H1 (cell line): Measurements from ENCODE around the gene SPAG8. TPM values are rescaled to one million over a fixed set of nuclear protein-coding genes. Genes with fewer than 3 reads are reported as not detected.

Experiments
- CTCF ChIA-PET: fragments of 300-600 bp; sonication (Branson Sonifier 250); formaldehyde crosslinking; loops from one replicate; lab custom pipeline; 2021; ENCODE audit not compliant: partially characterized antibody; lab: Charles Lee
- POLR2A ChIA-PET: fragments of 300-600 bp; sonication (Branson Sonifier 250); formaldehyde crosslinking; loops from one replicate; lab custom pipeline; 2021; ENCODE audit warnings: inconsistent platforms; ENCODE audit not compliant: partially characterized antibody; lab: Charles Lee
- DNase-seq, 2 experiments: peaks; one replicate each; pipeline versions ENCODE4 v3.0.0 to v3.0.0-alpha.2; 2010 to 2022; ENCODE audit warnings: low spot score in 2 of 2, low read depth in 1 of 2, mixed read lengths in 1 of 2
- FAIRE-seq: peaks from 2 replicates; lab custom pipeline; 2011; peaks lifted over from hg19 to GRCh38; lab: Jason Lieb, UNC
- H2AFZ ChIP-seq: 2 replicates; pipeline ENCODE4 v1.8.1; 2012; ENCODE audit warnings: low read length, inconsistent platforms
- H2AK5ac ChIP-seq: 2 replicates; pipeline ENCODE4 v1.6.1; 2013; ENCODE audit warnings: low read depth, low read length
- H2BK120ac ChIP-seq: replicated peaks from 2 replicates; pipeline ENCODE3; 2013; ENCODE audit warnings: low read depth, low read length, inconsistent platforms
- H2BK12ac ChIP-seq: 2 replicates; pipeline ENCODE4 v1.6.1; 2013; ENCODE audit warnings: low read depth, low read length
- H2BK15ac ChIP-seq: 2 replicates; pipeline ENCODE4 v1.6.1; 2013; ENCODE audit warnings: low read length
- H2BK20ac ChIP-seq: 2 replicates; pipeline ENCODE4 v1.6.1; 2013; ENCODE audit warnings: low read length
- H2BK5ac ChIP-seq: 2 replicates; pipeline ENCODE4 v1.6.1; 2013; ENCODE audit warnings: low read depth, low read length
- H3K14ac ChIP-seq: 2 replicates; pipeline ENCODE4 v1.6.1; 2013; ENCODE audit warnings: inconsistent platforms; ENCODE audit not compliant: insufficient read length
- H3K18ac ChIP-seq: 2 replicates; pipeline ENCODE4 v1.6.1; 2013; ENCODE audit warnings: low read length; ENCODE audit errors: extremely low read depth
- H3K23ac ChIP-seq: 2 replicates; pipeline ENCODE4 v1.6.1; 2013; ENCODE audit warnings: inconsistent platforms; ENCODE audit not compliant: insufficient read length
- H3K23me2 ChIP-seq: 2 replicates; pipeline ENCODE4 v1.6.1; 2013; ENCODE audit warnings: low read depth, low read length
- H3K27ac ChIP-seq: 2 replicates; pipeline ENCODE4 v1.6.1; 2011; ENCODE audit warnings: low read depth, low read length, inconsistent platforms
- H3K27me3 ChIP-seq, 4 experiments: replicated peaks in 1 of 4; 1 replicate in 1 of 4; 2 replicates in 3 of 4; pipeline versions ENCODE4 v1.6.1 to v1.8.1; 2011 to 2013; ENCODE audit warnings: low read length in 3 of 4, mild to moderate bottlenecking in 3 of 4, inconsistent platforms in 2 of 4, mixed read lengths in 2 of 4, moderate library complexity in 1 of 4; ENCODE audit not compliant: control insufficient read depth in 3 of 4, insufficient read depth in 3 of 4; ENCODE audit errors: extremely low read depth in 1 of 4
- H3K36me3 ChIP-seq, 4 experiments: 2 replicates each; pipeline versions ENCODE4 v1.6.1 to v1.8.1; 2011 to 2013; ENCODE audit warnings: mild to moderate bottlenecking in 4 of 4, low read length in 3 of 4, moderate library complexity in 2 of 4, control low read depth in 1 of 4, inconsistent platforms in 1 of 4; ENCODE audit not compliant: insufficient read depth in 4 of 4, control insufficient read depth in 2 of 4
- H3K4ac ChIP-seq: replicated peaks from 2 replicates; pipeline ENCODE3; 2013; ENCODE audit warnings: low read length, low read depth, mixed read lengths, inconsistent platforms; ENCODE audit not compliant: insufficient read length
- H3K4me1 ChIP-seq, 4 experiments: replicated peaks in 1 of 4; 1 replicate in 1 of 4; 2 replicates in 3 of 4; pipeline versions ENCODE4 v1.6.1 to v1.8.1; 2011 to 2013; ENCODE audit warnings: low read length in 3 of 4, inconsistent platforms in 2 of 4, mixed read lengths in 1 of 4; ENCODE audit not compliant: insufficient read depth in 4 of 4, control insufficient read depth in 3 of 4
- H3K4me2 ChIP-seq, 2 experiments: 2 replicates each; pipeline versions ENCODE4 v1.6.1 to v1.8.1; 2011 to 2013; ENCODE audit warnings: low read depth in 2 of 2, low read length in 2 of 2, control low read depth in 1 of 2, inconsistent platforms in 1 of 2, mild to moderate bottlenecking in 1 of 2; ENCODE audit not compliant: insufficient read depth in 1 of 2
- H3K4me3 ChIP-seq, 4 experiments: fragments of 200-600, 300-600 bp in 1 of 4; sonication (generic), shearing (Covaris generic), sonication (Bioruptor Twin) in 1 of 4; 2 replicates each; pipeline versions ENCODE4 v1.5.1 to v1.8.1; 2011 to 2016; ENCODE audit warnings: low read length in 4 of 4, low read depth in 3 of 4, control low read depth in 2 of 4, inconsistent platforms in 2 of 4, mild to moderate bottlenecking in 2 of 4, mixed read lengths in 1 of 4, moderate library complexity in 1 of 4; ENCODE audit not compliant: insufficient read depth in 2 of 4; ENCODE audit errors: extremely low read depth in 1 of 4
- H3K56ac ChIP-seq: replicated peaks from 2 replicates; pipeline ENCODE3; 2013; ENCODE audit warnings: low read depth, mild to moderate bottlenecking, mixed read lengths, low read length, inconsistent platforms; ENCODE audit not compliant: insufficient read length
- H3K79me1 ChIP-seq: 2 replicates; pipeline ENCODE4 v1.6.1; 2013; ENCODE audit warnings: low read depth, low read length, control low read depth
- H3K79me2 ChIP-seq, 2 experiments: 2 replicates each; pipeline versions ENCODE4 v1.6.1 to v1.8.1; 2012 to 2013; ENCODE audit warnings: low read length in 2 of 2, mild to moderate bottlenecking in 2 of 2, inconsistent platforms in 1 of 2; ENCODE audit not compliant: insufficient read depth in 2 of 2, control insufficient read depth in 1 of 2
- H3K9ac ChIP-seq, 4 experiments: replicated peaks in 1 of 4; 1 replicate in 1 of 4; 2 replicates in 3 of 4; pipeline versions ENCODE4 v1.6.1 to v1.8.1; 2011 to 2013; ENCODE audit warnings: low read depth in 3 of 4, low read length in 3 of 4, control low read depth in 2 of 4, mild to moderate bottlenecking in 2 of 4, moderate library complexity in 2 of 4, inconsistent platforms in 1 of 4; ENCODE audit errors: extremely low read depth in 1 of 4
- H3K9me3 ChIP-seq, 2 experiments: 2 replicates each; pipeline versions ENCODE4 v1.6.1 to v1.8.1; 2012 to 2013; ENCODE audit warnings: mild to moderate bottlenecking in 2 of 2, moderate library complexity in 2 of 2, control low read depth in 1 of 2, inconsistent platforms in 1 of 2, low read depth in 1 of 2, low read length in 1 of 2, mixed read lengths in 1 of 2; ENCODE audit not compliant: insufficient read depth in 2 of 2
- H4K20me1 ChIP-seq, 2 experiments: replicated peaks in 1 of 2; 2 replicates each; pipeline versions ENCODE3 to v1.8.1; 2011 to 2013; ENCODE audit warnings: inconsistent platforms in 2 of 2, low read length in 2 of 2, mild to moderate bottlenecking in 1 of 2; ENCODE audit not compliant: insufficient read depth in 2 of 2, control insufficient read depth in 1 of 2
- H4K5ac ChIP-seq: 2 replicates; pipeline ENCODE4 v1.6.1; 2013; ENCODE audit warnings: low read length, low read depth, mixed read lengths, inconsistent platforms; ENCODE audit not compliant: insufficient read length
- H4K8ac ChIP-seq: 2 replicates; pipeline ENCODE4 v1.8.0; 2013; ENCODE audit warnings: mild to moderate bottlenecking, moderate library complexity, low read length, inconsistent platforms; ENCODE audit not compliant: insufficient read depth; ENCODE audit errors: extremely low read depth
- H4K91ac ChIP-seq: replicated peaks from 2 replicates; pipeline ENCODE3; 2013; ENCODE audit warnings: low read length, mixed read lengths, inconsistent platforms; ENCODE audit not compliant: insufficient read length
- BACH1 ChIP-seq: IDR thresholded peaks from 2 replicates; pipeline ENCODE4 v1.6.1; 2012; ENCODE audit warnings: low read length, improper control_type of control experiment
- CTBP2 ChIP-seq: IDR thresholded peaks from 2 replicates; pipeline ENCODE4 v1.7.0; 2011; ENCODE audit warnings: borderline replicate concordance, mild to moderate bottlenecking, moderate library complexity, mixed read lengths, low read length; ENCODE audit not compliant: insufficient read depth, insufficient read length
- EGR1 ChIP-seq: IDR thresholded peaks from 2 replicates; pipeline ENCODE4 v1.6.1; 2011; ENCODE audit warnings: low read depth, low read length, borderline replicate concordance
- JUND ChIP-seq: IDR thresholded peaks from 2 replicates; pipeline ENCODE4 v1.6.1; 2011; ENCODE audit warnings: mild to moderate bottlenecking, improper control_type of control experiment, low read length
- KDM5A ChIP-seq: fragments of 200-600 bp; IDR thresholded peaks from 2 replicates; pipeline ENCODE4 v1.7.1; 2012; ENCODE audit warnings: mild to moderate bottlenecking, low read length, inconsistent platforms, mixed read lengths
- NANOG ChIP-seq: IDR thresholded peaks from 2 replicates; pipeline ENCODE4 v1.6.1; 2011; ENCODE audit warnings: low read length, low read depth, mild to moderate bottlenecking, inconsistent platforms; ENCODE audit not compliant: insufficient read depth, poor library complexity, severe bottlenecking
- NRF1 ChIP-seq: IDR thresholded peaks from 2 replicates; pipeline ENCODE4 v1.6.1; 2011; ENCODE audit warnings: mild to moderate bottlenecking, low read depth, low read length, improper control_type of control experiment
- PHF8 ChIP-seq: fragments of 200-600 bp; sonication (generic); conservative IDR thresholded peaks from 2 replicates; pipeline ENCODE4 v1.7.1; 2012; ENCODE audit warnings: low read depth, mild to moderate bottlenecking, inconsistent platforms, low read length, moderate library complexity
- RFX5 ChIP-seq: IDR thresholded peaks from 2 replicates; pipeline ENCODE4 v1.6.1; 2011; ENCODE audit warnings: low read depth, low read length, improper control_type of control experiment, borderline replicate concordance
- SUZ12 ChIP-seq: fragments of 200-600 bp; sonication (generic); IDR thresholded peaks from 2 replicates; pipeline ENCODE4 v1.6.1; 2012; ENCODE audit warnings: mild to moderate bottlenecking, inconsistent platforms, low read length, moderate library complexity, mixed read lengths
- TCF12 ChIP-seq: IDR thresholded peaks from 2 replicates; pipeline ENCODE4 v1.6.1; 2011; ENCODE audit warnings: low read depth, mild to moderate bottlenecking, low read length
- ZNF274 ChIP-seq: IDR thresholded peaks from 2 replicates; pipeline ENCODE4 v1.7.0; 2012; ENCODE audit warnings: low read length, borderline replicate concordance; ENCODE audit errors: extremely low read depth
- WGBS, 2 experiments: shearing (Covaris generic) in 1 of 2; methylation state at CpG; one replicate each; pipeline versions ENCODE4 v1.1.6 to v1.1.7; 2013 to 2015; ENCODE audit warnings: low lambda C conversion rate in 2 of 2, mixed read lengths in 2 of 2, inconsistent platforms in 1 of 2, low coverage in 1 of 2, missing lambda C conversion rate in 1 of 2; ENCODE audit not compliant: insufficient replicate concordance in 2 of 2, insufficient coverage in 1 of 2, insufficient read length in 1 of 2; ENCODE audit errors: extremely low coverage in 1 of 2, missing lambda C conversion rate in 1 of 2; 5-methylcytosine and 5-hydroxymethylcytosine counted together
- polyA plus RNA-seq, 7 experiments: library from polyadenylated mRNA; depleted of rRNA in 3 of 7; stranded (reverse) in 5 of 7; unstranded in 2 of 7; fragments of >200 nt in 5 of 7; fragments of 200-250 nt in 2 of 7; gene quantifications; 1 replicate in 5 of 7; 2 replicates in 1 of 7; 4 replicates in 1 of 7; pipeline versions ENCODE4 v1.2.1 to v1.2.3, GENCODE V29; 2011 to 2013; ENCODE audit warnings: missing spikeins in 2 of 7, mixed read lengths in 2 of 7
- total RNA-seq: library from RNA; stranded (reverse); fragmentation: NEBNext Ultra II Directional; extraction: Animal tissue kit (Norgen Biotek cat#: 25700); gene quantifications from 2 replicates; pipeline ENCODE4 v1.2.1, GENCODE V29; 2021

The SPAG8 gene
- total and polyA plus RNA-seq, 2 of the 8 experiments (the other 6 are each of a cell fraction or from before 2014, with no cell fraction given) = 0.37 to 0.44 TPM

DNA sequence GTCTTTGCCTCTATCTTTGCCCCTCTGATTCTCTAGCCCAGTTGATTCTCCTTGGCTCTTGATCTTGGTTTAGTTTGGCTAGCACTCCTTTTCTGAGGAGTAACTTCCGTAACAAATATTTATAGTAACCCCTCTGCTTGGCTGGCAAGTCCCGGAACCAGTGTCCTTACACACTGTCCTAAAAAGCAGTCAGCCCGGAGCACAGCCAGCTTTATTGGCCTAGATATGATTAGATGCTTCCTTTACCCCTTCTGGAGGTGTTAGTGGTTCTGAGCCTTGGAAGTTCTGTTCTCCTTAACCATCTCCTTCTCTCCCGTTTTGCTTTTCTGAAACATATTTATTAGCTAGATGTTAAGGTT, 41.0 kb downstream of the SPAG8 start:
- WGBS, 2 experiments = 93% methylated on average over 4 of the region's 4 CpGs; no CpG with 5 or more reads in 1 of the 2 experiments
- Histone ChIP-seq H3K79me2 (no peaks in the 10 kb centered on the region), H4K20me1 (no peaks in the 10 kb centered on the region), H2BK12ac (no peak overlapping the region), H2BK15ac (no peak overlapping the region), H3K4ac (no peak overlapping the region), H2AFZ (no peak overlapping the region), H3K18ac (no peak overlapping the region), H3K56ac (no peak overlapping the region), H2AK5ac (no peak overlapping the region), H3K79me1 (no peaks in the 10 kb centered on the region), H3K4me2 (no peak overlapping the region), H3K36me3 (no peaks in the 10 kb centered on the region), H4K8ac (no peak overlapping the region), H3K23ac (no peak overlapping the region), H3K14ac (no peak overlapping the region), H3K23me2 (no peaks in the 10 kb centered on the region), H2BK5ac (no peak overlapping the region), H2BK20ac (no peak overlapping the region), H3K9ac (no peak overlapping the region), H4K91ac (no peak overlapping the region), H3K4me3 (no peak overlapping the region), H4K5ac (no peak overlapping the region), H2BK120ac (no peak overlapping the region), H3K9me3 (no peaks in the 10 kb centered on the region), H3K4me1 (peaks cover 0 to 6% (median 4%) of the 10 kb centered on the region in 4 experiments; a peak in 6 of 7 replicates), H3K27ac (no peak overlapping the region), H3K27me3 (no peaks in the 10 kb centered on the region)
- ChIA-PET CTCF (interaction anchor here (0.6 to 3.2 kb wide), 9 partner anchors 8 to 1438 kb away, joined by 3 to 12 read pairs (median 4); partner anchors contain the start of genes CREB3 and TLN1), POLR2A (interaction anchor here (0.7 to 1.7 kb wide), 4 partner anchors 10 to 361 kb away, joined by 3 to 4 read pairs (median 4); no protein-coding TSS in a partner anchor)
- TF ChIP-seq SUZ12 = no peak
- no peak for TF ChIP-seq PHF8
- no peak for TF ChIP-seq NANOG
- TF ChIP-seq ZNF274 = no peak
- TF ChIP-seq BACH1 = no peak
- TF ChIP-seq TCF12 = no peak
- no peak for TF ChIP-seq CTBP2
- TF ChIP-seq JUND = no peak
- no peak for TF ChIP-seq KDM5A
- TF ChIP-seq EGR1 = no peak
- no peak for TF ChIP-seq NRF1
- no peak for TF ChIP-seq RFX5
- DNase-seq (no peak), FAIRE-seq (no peak)
